ENCODE data around the gene RNF13.
A peak's percentile ranks its signal among the peaks of the same experiment; 100 is the strongest.
"Not testable (repeated sequence)": the region's sequence is repeated elsewhere in the genome, so short reads cannot be mapped to it uniquely, and the experiment has no call there.

RNF13 gene

DNA sequence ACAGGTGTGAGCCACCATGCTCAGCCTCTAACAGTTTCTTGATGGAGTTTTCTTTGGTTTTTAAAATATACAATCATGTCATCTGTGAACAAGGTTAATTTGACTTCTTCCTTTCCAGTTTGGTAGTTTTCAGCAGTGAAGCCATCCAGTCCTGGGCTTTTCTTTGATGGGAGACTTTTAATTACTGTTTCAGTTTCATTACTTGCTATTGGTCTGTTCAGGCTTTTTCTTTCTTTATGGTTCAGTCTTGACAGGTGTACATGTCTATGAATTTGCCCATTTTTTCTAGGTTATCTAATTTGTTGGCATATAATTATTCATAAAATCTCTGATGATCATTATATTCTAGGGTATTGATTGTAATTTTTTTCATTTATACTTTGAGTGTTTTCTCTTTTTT lies 120.8 kb downstream of the RNF13 start:
- no peaks in the 10 kb centered on the region for H3K36me3 ChIP-seq (ENCODE audit: control insufficient read depth in 1 of 2, insufficient read depth in 2 of 2, low read length in 2 of 2)
- H3K27ac ChIP-seq (ENCODE audit: low read depth, low read length): no peak overlapping the region
- no peaks in the 10 kb centered on the region for H3K79me1 ChIP-seq (ENCODE audit: low read length)
- no peaks in the 10 kb centered on the region for H3K79me2 ChIP-seq (ENCODE audit: control insufficient read depth, insufficient read depth, low read length, poor library complexity)
- H3K14ac ChIP-seq (ENCODE audit: low read length): no peak overlapping the region
- H3K23ac ChIP-seq (ENCODE audit: low read length): no peak overlapping the region
- H3K4me1 ChIP-seq (ENCODE audit: control insufficient read depth in 1 of 2, insufficient read depth in 2 of 2, low read length in 2 of 2): no peaks in the 10 kb centered on the region
- H3K18ac ChIP-seq (ENCODE audit: low read length): no peak overlapping the region
- no peak overlapping the region for H4K8ac ChIP-seq (ENCODE audit: low read depth, low read length)
- no peak overlapping the region for H3K4me2 ChIP-seq (ENCODE audit: low read length)
- H2AFZ ChIP-seq (ENCODE audit: insufficient read depth, low read length, poor library complexity): no peak overlapping the region
- H3K4me3 ChIP-seq (ENCODE audit: low read depth, low read length): no peak overlapping the region
- no peak overlapping the region for H2BK5ac ChIP-seq (ENCODE audit: low read depth, low read length, poor library complexity)
- no peaks in the 10 kb centered on the region for H3K27me3 ChIP-seq (ENCODE audit: insufficient read depth, low read length)
- no peak overlapping the region for H4K91ac ChIP-seq (ENCODE audit: low read depth, low read length)
- no peak overlapping the region for H3K9ac ChIP-seq (ENCODE audit: low read length)
- no peak for DNase-seq
- no peak overlapping the region for H2BK120ac ChIP-seq (ENCODE audit: insufficient read depth, low read length, poor library complexity)
- no peak overlapping the region for H4K12ac ChIP-seq (ENCODE audit: low read depth, low read length)
- no peak overlapping the region for H3K4ac ChIP-seq (ENCODE audit: low read depth, low read length)
- no peak overlapping the region for H2AK5ac ChIP-seq (ENCODE audit: low read length)
- no peak overlapping the region for H2BK12ac ChIP-seq (ENCODE audit: low read length)
- H3K9me3 ChIP-seq (ENCODE audit: insufficient read depth, low read depth, low read length): peaks cover 5% of the 10 kb centered on the region

- Histone ChIP-seq H2AFZ (ENCODE audit: insufficient read depth, low read length, poor library complexity) (no peak overlapping the region), H3K4me1 (ENCODE audit: control insufficient read depth in 1 of 2, insufficient read depth in 2 of 2, low read length in 2 of 2) (no peaks in the 10 kb centered on the region), H3K4ac (ENCODE audit: low read depth, low read length) (no peak overlapping the region), H4K8ac (ENCODE audit: low read depth, low read length) (no peak overlapping the region), H3K79me1 (ENCODE audit: low read length) (no peaks in the 10 kb centered on the region), H3K9ac (ENCODE audit: low read length) (no peak overlapping the region), H3K9me3 (ENCODE audit: insufficient read depth, low read depth, low read length) (peaks cover 5% of the 10 kb centered on the region), H4K91ac (ENCODE audit: low read depth, low read length) (no peak overlapping the region), H4K12ac (ENCODE audit: low read depth, low read length) (no peak overlapping the region), H2BK5ac (ENCODE audit: low read depth, low read length, poor library complexity) (no peak overlapping the region), H3K4me3 (ENCODE audit: low read depth, low read length) (no peak overlapping the region), H3K79me2 (ENCODE audit: control insufficient read depth, insufficient read depth, low read length, poor library complexity) (no peaks in the 10 kb centered on the region), H3K36me3 (ENCODE audit: control insufficient read depth in 1 of 2, insufficient read depth in 2 of 2, low read length in 2 of 2) (no peaks in the 10 kb centered on the region), H3K4me2 (ENCODE audit: low read length) (no peak overlapping the region), H2BK120ac (ENCODE audit: insufficient read depth, low read length, poor library complexity) (no peak overlapping the region), H3K14ac (ENCODE audit: low read length) (no peak overlapping the region), H2AK5ac (ENCODE audit: low read length) (no peak overlapping the region), H3K27me3 (ENCODE audit: insufficient read depth, low read length) (no peaks in the 10 kb centered on the region), H3K23ac (ENCODE audit: low read length) (no peak overlapping the region), H3K18ac (ENCODE audit: low read length) (no peak overlapping the region), H2BK12ac (ENCODE audit: low read length) (no peak overlapping the region), H3K27ac (ENCODE audit: low read depth, low read length) (no peak overlapping the region)
- DNase-seq: peak in 1 of 2 donors; percentile 6
Observed at GRCh38 chr3:149934524-149934923, 121.5 kb downstream of the RNF13 start.

DNA sequence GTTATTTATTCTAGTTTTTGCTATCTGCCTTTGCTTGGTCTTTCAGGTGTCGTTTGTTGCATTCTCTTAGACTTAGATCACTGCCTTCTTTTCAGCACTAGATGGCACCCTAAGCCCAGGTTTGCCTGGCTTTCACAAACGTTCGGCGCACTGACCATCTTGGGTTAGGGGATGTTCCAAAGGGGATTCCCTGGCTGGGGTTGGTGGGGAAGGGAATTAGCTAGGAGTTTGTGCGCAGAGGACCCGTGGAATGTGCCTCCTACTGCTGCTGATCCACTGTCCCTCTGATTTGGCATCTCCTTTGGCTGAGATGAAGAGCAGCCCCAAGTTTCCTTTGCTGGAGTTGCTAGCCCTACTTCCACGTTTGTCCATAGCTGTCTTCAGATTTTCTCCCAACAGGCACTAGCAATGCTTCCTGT lies 123.8 kb downstream of the RNF13 start:
- no peak overlapping the region for H2BK5ac ChIP-seq (ENCODE audit: low read depth, low read length, poor library complexity)
- H3K79me1 ChIP-seq (ENCODE audit: low read length): no peaks in the 10 kb centered on the region
- no peak overlapping the region for H2AK5ac ChIP-seq (ENCODE audit: low read length)
- no peak overlapping the region for H3K18ac ChIP-seq (ENCODE audit: low read length)
- H3K4me2 ChIP-seq (ENCODE audit: low read length): no peak overlapping the region
- H3K79me2 ChIP-seq (ENCODE audit: control insufficient read depth, insufficient read depth, low read length, poor library complexity): no peaks in the 10 kb centered on the region
- H2BK120ac ChIP-seq (ENCODE audit: insufficient read depth, low read length, poor library complexity): no peak overlapping the region
- H4K8ac ChIP-seq (ENCODE audit: low read depth, low read length): peak overlapping the region; percentile 44
- no peak overlapping the region for H3K9ac ChIP-seq (ENCODE audit: low read length)
- no peak overlapping the region for H2AFZ ChIP-seq (ENCODE audit: insufficient read depth, low read length, poor library complexity)
- no peak overlapping the region for H2BK12ac ChIP-seq (ENCODE audit: low read length)
- H3K9me3 ChIP-seq (ENCODE audit: insufficient read depth, low read depth, low read length): peaks cover 5% of the 10 kb centered on the region
- H4K12ac ChIP-seq (ENCODE audit: low read depth, low read length): no peak overlapping the region
- H3K27me3 ChIP-seq (ENCODE audit: insufficient read depth, low read length): no peaks in the 10 kb centered on the region
- WGBS (ENCODE audit: extremely low coverage, insufficient coverage, insufficient read length): no CpG with 5 or more reads among the region's 7 CpGs
- no peak overlapping the region for H3K14ac ChIP-seq (ENCODE audit: low read length)
- DNase-seq: peak; percentile 18 to 70
- H3K23ac ChIP-seq (ENCODE audit: low read length): no peak overlapping the region
- H3K27ac ChIP-seq (ENCODE audit: low read depth, low read length): no peak overlapping the region
- no peaks in the 10 kb centered on the region for H3K4me1 ChIP-seq (ENCODE audit: control insufficient read depth in 1 of 2, insufficient read depth in 2 of 2, low read length in 2 of 2)
- no peaks in the 10 kb centered on the region for H3K36me3 ChIP-seq (ENCODE audit: control insufficient read depth in 1 of 2, insufficient read depth in 2 of 2, low read length in 2 of 2)
- H3K4me3 ChIP-seq (ENCODE audit: low read depth, low read length): no peak overlapping the region
- no peak overlapping the region for H4K91ac ChIP-seq (ENCODE audit: low read depth, low read length)
- no peak overlapping the region for H3K4ac ChIP-seq (ENCODE audit: low read depth, low read length)

GRCh38 chr3:149938392-149939055 lies 125.5 kb downstream of the RNF13 start:
- H2AFZ ChIP-seq (ENCODE audit: insufficient read depth, low read length, poor library complexity); H2BK12ac ChIP-seq (ENCODE audit: low read length); H3K23ac ChIP-seq (ENCODE audit: low read length); H4K12ac ChIP-seq (ENCODE audit: low read depth, low read length); H3K9me3 ChIP-seq (ENCODE audit: insufficient read depth, low read depth, low read length); DNase-seq; H3K4ac ChIP-seq (ENCODE audit: low read depth, low read length); H2BK5ac ChIP-seq (ENCODE audit: low read depth, low read length, poor library complexity); H3K4me2 ChIP-seq (ENCODE audit: low read length); H3K9ac ChIP-seq (ENCODE audit: low read length); H3K79me2 ChIP-seq (ENCODE audit: control insufficient read depth, insufficient read depth, low read length, poor library complexity); H3K79me1 ChIP-seq (ENCODE audit: low read length); H4K91ac ChIP-seq (ENCODE audit: low read depth, low read length); H3K4me3 ChIP-seq (ENCODE audit: low read depth, low read length); H2AK5ac ChIP-seq (ENCODE audit: low read length); H3K27me3 ChIP-seq (ENCODE audit: insufficient read depth, low read length); H2BK120ac ChIP-seq (ENCODE audit: insufficient read depth, low read length, poor library complexity); H4K8ac ChIP-seq (ENCODE audit: low read depth, low read length); H3K36me3 ChIP-seq (ENCODE audit: control insufficient read depth in 1 of 2, insufficient read depth in 2 of 2, low read length in 2 of 2); H3K18ac ChIP-seq (ENCODE audit: low read length); H3K4me1 ChIP-seq (ENCODE audit: control insufficient read depth in 1 of 2, insufficient read depth in 2 of 2, low read length in 2 of 2); H3K14ac ChIP-seq (ENCODE audit: low read length); H3K27ac ChIP-seq (ENCODE audit: low read depth, low read length): not testable (repeated sequence)
- no CpG with 5 or more reads among the region's 3 CpGs for WGBS (ENCODE audit: extremely low coverage, insufficient coverage, insufficient read length)

Measured in trophoblast cell (in vitro differentiated cells and primary cell).